ENCODE results near the gene MRE11.

The MRE11 gene

DNA sequence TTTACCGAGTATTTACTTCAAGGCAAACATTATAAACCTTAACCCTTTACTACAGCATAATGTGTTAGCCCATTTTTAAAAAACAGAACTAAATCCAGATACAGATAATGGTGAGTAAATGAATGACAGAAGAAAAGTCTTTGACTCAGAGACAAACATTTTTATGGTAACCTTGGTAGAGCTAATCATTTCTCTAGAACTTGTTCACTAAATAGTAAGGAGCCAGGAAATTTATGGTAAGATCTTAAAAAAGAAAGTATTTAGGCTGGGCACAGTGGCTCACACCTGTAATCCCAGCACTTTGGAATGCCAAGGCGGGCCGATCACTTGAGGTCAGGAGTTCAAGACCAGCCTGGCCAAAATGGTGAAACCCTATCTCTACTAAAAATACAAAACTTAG, 38.6 kb upstream of the MRE11 start:
- CTCF ChIA-PET: interaction anchor here (1.3 kb wide), 1 partner anchor 16 kb away, joined by 4 read pairs; no protein-coding TSS in a partner anchor
- TF ChIP-seq CTCF (IDR thresholded peaks at IDR 0.05; ENCODE audit: control extremely low read depth, extremely low read depth, low read depth, missing control alignments): no peak
- DNase-seq (ENCODE audit: extremely low spot score): no peak
- POLR2A ChIA-PET: no interaction called here

DNA sequence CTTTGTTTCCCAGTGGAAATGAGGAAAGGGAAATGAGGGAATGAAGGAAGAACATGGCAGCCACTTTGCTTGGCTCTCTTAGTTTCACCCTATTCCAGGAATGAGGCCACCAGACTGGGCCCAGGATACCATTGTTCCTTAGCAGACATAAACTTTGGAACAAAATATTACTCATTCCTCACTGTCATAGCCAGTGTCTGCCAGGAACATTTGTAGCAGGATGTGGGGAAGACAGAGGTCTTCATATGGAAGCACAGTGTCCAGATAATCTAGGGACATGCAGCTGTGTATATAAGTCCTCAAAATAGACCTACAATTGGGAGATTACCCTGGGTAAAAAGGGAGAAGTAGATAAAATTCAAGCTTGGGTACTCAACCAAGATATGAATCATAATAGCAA, 34.9 kb upstream of the MRE11 start:
- ChIA-PET CTCF (interaction anchor here (0.8 kb wide), 1 partner anchor 26 kb away, joined by 3 read pairs; no protein-coding TSS in a partner anchor), POLR2A (no interaction called here)
- DNase-seq (ENCODE audit: extremely low spot score): no peak
- TF ChIP-seq CTCF (IDR thresholded peaks at IDR 0.05; ENCODE audit: control extremely low read depth, extremely low read depth, low read depth, missing control alignments): no peak

- POLR2A ChIA-PET: no interaction called here
- CTCF ChIA-PET: interaction anchor here (1.1 to 2.0 kb wide), 3 partner anchors 8 to 76 kb away, joined by 3 to 5 read pairs (median 4); no protein-coding TSS in a partner anchor
- TF ChIP-seq CTCF (IDR thresholded peaks at IDR 0.05; ENCODE audit: control extremely low read depth, extremely low read depth, low read depth, missing control alignments): no peak
- no peak for DNase-seq (ENCODE audit: extremely low spot score)
Observed at GRCh38 chr11:94526645-94527438, 33.2 kb upstream of the MRE11 start.

DNA sequence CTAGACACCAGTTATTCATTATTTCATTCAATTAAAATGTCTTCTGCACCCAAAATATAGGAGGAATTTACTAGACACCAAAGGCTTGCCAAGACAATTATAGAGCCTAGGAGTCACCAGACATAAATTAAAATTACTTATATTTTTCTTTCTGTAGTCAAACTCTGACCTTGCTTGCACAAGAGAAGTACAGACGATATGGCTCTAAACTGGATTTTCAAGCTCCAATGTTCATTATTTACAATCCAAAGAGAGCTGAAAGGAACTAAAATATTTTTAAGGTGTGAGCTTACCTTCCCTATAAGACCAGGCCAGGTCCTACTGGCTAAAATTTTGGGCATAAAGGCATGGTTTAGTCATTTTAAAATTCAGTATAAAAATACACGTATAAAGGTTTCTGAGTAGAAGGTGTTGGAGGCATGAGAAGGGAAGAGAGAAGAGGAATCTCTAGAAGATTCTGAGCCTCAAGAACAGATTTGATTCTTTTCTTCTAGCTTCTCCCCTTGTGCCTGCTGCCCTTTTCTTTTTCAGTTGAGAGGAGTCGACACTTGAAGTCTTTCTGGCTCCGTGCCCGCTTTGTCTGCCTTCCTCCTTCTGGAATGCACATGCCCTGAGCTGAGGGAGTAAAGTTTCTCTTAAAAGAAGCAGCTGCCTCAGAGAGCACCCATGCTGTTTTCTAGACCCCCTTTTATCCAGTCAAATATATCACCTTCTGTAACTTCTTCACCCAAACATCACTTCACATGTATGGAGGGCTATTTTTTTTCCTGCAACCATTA, 32.1 kb upstream of the MRE11 start:
- ChIA-PET POLR2A (no interaction called here), CTCF (interaction anchor here (0.9 to 2.0 kb wide), 5 partner anchors 7 to 372 kb away, joined by 3 to 5 read pairs (median 4); no protein-coding TSS in a partner anchor)
- DNase-seq (ENCODE audit: extremely low spot score): no peak
- no peak for TF ChIP-seq CTCF (IDR thresholded peaks at IDR 0.05; ENCODE audit: control extremely low read depth, extremely low read depth, low read depth, missing control alignments)

- ChIA-PET CTCF (interaction anchor here (0.7 to 1.8 kb wide), 4 partner anchors 71 to 373 kb away, joined by 3 to 4 read pairs (median 4); no protein-coding TSS in a partner anchor), POLR2A (no interaction called here)
- DNase-seq (ENCODE audit: extremely low spot score): no peak
- TF ChIP-seq CTCF (IDR thresholded peaks at IDR 0.05; ENCODE audit: control extremely low read depth, extremely low read depth, low read depth, missing control alignments): no peak
Observed at GRCh38 chr11:94524341-94524740, 30.7 kb upstream of the MRE11 start.

DNA sequence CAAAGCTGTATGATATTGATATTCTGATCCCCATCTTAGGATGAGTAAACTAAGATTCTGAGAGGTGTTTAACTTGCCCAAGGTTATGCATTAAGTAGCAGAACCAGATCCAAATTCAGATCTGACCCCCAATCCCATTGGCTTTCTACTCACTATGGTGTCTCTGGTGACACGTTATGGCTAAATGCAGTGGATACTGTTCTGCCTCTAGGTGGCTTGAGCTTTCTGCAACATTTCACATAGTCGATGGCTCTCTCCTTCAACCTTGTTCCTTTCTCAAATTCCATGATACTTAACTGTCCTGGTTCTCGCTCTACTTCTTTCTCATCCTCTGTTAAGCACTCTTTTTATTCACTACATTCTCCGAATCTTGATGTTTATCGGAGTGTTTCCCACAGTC, 28.0 kb upstream of the MRE11 start:
- POLR2A ChIA-PET: no interaction called here
- DNase-seq (ENCODE audit: extremely low spot score): no peak
- no peak for TF ChIP-seq CTCF (IDR thresholded peaks at IDR 0.05; ENCODE audit: control extremely low read depth, extremely low read depth, low read depth, missing control alignments)
- CTCF ChIA-PET: interaction anchor here (1.0 to 2.7 kb wide), 12 partner anchors 9 to 623 kb away, joined by 3 to 15 read pairs (median 3); partner anchors contain the start of gene C11orf97

All from GM10248 (cell line).